ENCODE measurements around the gene CSRP3.
"Not testable (repeated sequence)": the region's sequence is repeated elsewhere in the genome, so short reads cannot be mapped to it uniquely, and the experiment has no call there.

CSRP3 gene

GRCh38 chr11:19185036-19185435 lies 16.7 kb downstream of the CSRP3 start:
- DNase-seq = no peak

GRCh38 chr11:19183646-19184045 lies 18.1 kb downstream of the CSRP3 start:
- no peak for DNase-seq

- no peak for DNase-seq
Measured at GRCh38 chr11:19181531-19182261, 20.1 kb downstream of the CSRP3 start.

- no peak for DNase-seq
Measured at GRCh38 chr11:19176629-19177186, 25.1 kb downstream of the CSRP3 start.

GRCh38 chr11:19173964-19174638 lies 27.7 kb downstream of the CSRP3 start:
- DNase-seq = no peak

GRCh38 chr11:19173004-19173689 lies 28.6 kb downstream of the CSRP3 start:
- DNase-seq = no peak

- DNase-seq = no peak
Measured at GRCh38 chr11:19168090-19168489, 33.7 kb downstream of the CSRP3 start.

- no peak for DNase-seq
Measured at GRCh38 chr11:19164881-19165280, 36.9 kb downstream of the CSRP3 start.

GRCh38 chr11:19164230-19164855 lies 37.4 kb downstream of the CSRP3 start:
- no peak for DNase-seq

GRCh38 chr11:19163617-19164016 lies 38.2 kb downstream of the CSRP3 start:
- DNase-seq = no peak

GRCh38 chr11:19162951-19163505 lies 38.8 kb downstream of the CSRP3 start:
- no peak for DNase-seq

- no peak for DNase-seq
Measured at GRCh38 chr11:19161651-19162050, 40.1 kb downstream of the CSRP3 start.

- DNase-seq = peak in 1 of 2 experiments; percentile 27
Measured at GRCh38 chr11:19160847-19161246, 40.9 kb downstream of the CSRP3 start.

GRCh38 chr11:19156892-19157291 lies 44.9 kb downstream of the CSRP3 start:
- DNase-seq = no peak

GRCh38 chr11:19145319-19145718 lies 56.5 kb downstream of the CSRP3 start:
- no peak for DNase-seq

- not testable (repeated sequence) for DNase-seq
Measured at GRCh38 chr11:19136884-19137283, 64.9 kb downstream of the CSRP3 start.

- no peak for DNase-seq
Measured at GRCh38 chr11:19134004-19134403, 67.8 kb downstream of the CSRP3 start.
